Neuronal stem cell (in vitro differentiated cells): Measurements from ENCODE around the gene JADE3.

Source experiments
- DNase-seq: peaks from one replicate; pipeline ENCODE4 v3.0.0-alpha.2; 2013; ENCODE audit warnings: low spot score
- H2AFZ ChIP-seq: one replicate; pipeline ENCODE4 v1.6.1; 2013; ENCODE audit warnings: mild to moderate bottlenecking, low read length, inconsistent platforms
- H2AK5ac ChIP-seq: 2 replicates; pipeline ENCODE4 v1.6.1; 2013; ENCODE audit warnings: low read depth, mild to moderate bottlenecking, inconsistent platforms, low read length, moderate library complexity, mixed read lengths
- H2BK120ac ChIP-seq: 2 replicates; pipeline ENCODE4 v1.6.1; 2013; ENCODE audit warnings: low read depth, mild to moderate bottlenecking, inconsistent platforms, low read length, moderate library complexity, mixed read lengths
- H2BK12ac ChIP-seq: one replicate; pipeline ENCODE4 v1.6.1; 2013; ENCODE audit warnings: low read length, inconsistent platforms
- H2BK15ac ChIP-seq: 2 replicates; pipeline ENCODE4 v1.6.1; 2013; ENCODE audit warnings: mild to moderate bottlenecking, low read length, inconsistent platforms, mixed read lengths
- H2BK5ac ChIP-seq: one replicate; pipeline ENCODE4 v1.6.1; 2013; ENCODE audit warnings: inconsistent platforms, mild to moderate bottlenecking, low read length, moderate library complexity
- H3K14ac ChIP-seq: one replicate; pipeline ENCODE4 v1.6.1; 2013; ENCODE audit warnings: low read length, inconsistent platforms
- H3K18ac ChIP-seq: 2 replicates; pipeline ENCODE4 v1.6.1; 2013; ENCODE audit warnings: low read length, inconsistent platforms
- H3K23ac ChIP-seq: 2 replicates; pipeline ENCODE4 v1.6.1; 2013; ENCODE audit warnings: low read depth, mild to moderate bottlenecking, mixed read lengths, low read length, inconsistent platforms; ENCODE audit not compliant: poor library complexity
- H3K27ac ChIP-seq: replicated peaks from 3 replicates; pipeline ENCODE4 v1.5.1; 2013; ENCODE audit warnings: low read length, inconsistent platforms
- H3K27me3 ChIP-seq, 3 experiments: 2 replicates each; pipeline ENCODE4 v1.6.1; 2013; ENCODE audit warnings: low read length in 3 of 3, mild to moderate bottlenecking in 2 of 3, inconsistent platforms in 1 of 3, low read depth in 1 of 3, mixed read lengths in 1 of 3, moderate library complexity in 1 of 3; ENCODE audit not compliant: control insufficient read depth in 3 of 3, insufficient read depth in 3 of 3
- H3K36me3 ChIP-seq, 2 donors: replicated peaks in 1 of 2; 2 replicates each; pipeline ENCODE4 v1.6.1; 2013; ENCODE audit warnings: low read length in 2 of 2; ENCODE audit not compliant: control insufficient read depth in 2 of 2, insufficient read depth in 2 of 2
- H3K4ac ChIP-seq: 2 replicates; pipeline ENCODE4 v1.6.1; 2013; ENCODE audit warnings: inconsistent platforms, mild to moderate bottlenecking, low read length, moderate library complexity
- H3K4me1 ChIP-seq, 2 donors: 1 replicate in 1 of 2; 2 replicates in 1 of 2; pipeline ENCODE4 v1.6.1; 2013; ENCODE audit warnings: low read length in 2 of 2, low read depth in 1 of 2; ENCODE audit not compliant: control insufficient read depth in 2 of 2, insufficient read depth in 1 of 2
- H3K4me2 ChIP-seq: one replicate; pipeline ENCODE4 v1.6.1; 2013; ENCODE audit warnings: mild to moderate bottlenecking, low read length, inconsistent platforms; ENCODE audit not compliant: insufficient read depth, poor library complexity, severe bottlenecking
- H3K4me3 ChIP-seq, 2 donors: 2 replicates each; pipeline ENCODE4 v1.5.1; 2013; ENCODE audit warnings: low read length in 2 of 2, mild to moderate bottlenecking in 2 of 2, inconsistent platforms in 1 of 2, moderate library complexity in 1 of 2
- H3K79me1 ChIP-seq: one replicate; pipeline ENCODE4 v1.6.1; 2013; ENCODE audit warnings: low read depth, mild to moderate bottlenecking, inconsistent platforms, low read length, moderate library complexity
- H3K9ac ChIP-seq: one replicate; pipeline ENCODE4 v1.6.1; 2013; ENCODE audit warnings: mild to moderate bottlenecking, low read depth, low read length, inconsistent platforms; ENCODE audit not compliant: poor library complexity
- H3K9me3 ChIP-seq, 2 donors: replicated peaks in 1 of 2; 2 replicates each; pipeline versions ENCODE3 to v1.6.1; 2013; ENCODE audit warnings: low read length in 2 of 2, mild to moderate bottlenecking in 2 of 2, inconsistent platforms in 1 of 2, low read depth in 1 of 2, mixed read lengths in 1 of 2, moderate library complexity in 1 of 2; ENCODE audit not compliant: control insufficient read depth in 2 of 2, insufficient read depth in 1 of 2
- H4K8ac ChIP-seq: one replicate; pipeline ENCODE4 v1.6.1; 2013; ENCODE audit warnings: low read depth, mild to moderate bottlenecking, inconsistent platforms, low read length, moderate library complexity
- H4K91ac ChIP-seq: one replicate; pipeline ENCODE4 v1.6.1; 2013; ENCODE audit warnings: low read length, low read depth, mild to moderate bottlenecking, inconsistent platforms; ENCODE audit not compliant: poor library complexity
- WGBS, 2 donors: extraction: QIAGEN DNeasy Blood & Tissue Kit; methylation state at CpG; one replicate each; pipeline ENCODE4 v1.1.7; 2013; ENCODE audit warnings: missing lambda C conversion rate in 2 of 2, mixed read lengths in 1 of 2; ENCODE audit not compliant: insufficient read length in 2 of 2, insufficient replicate concordance in 1 of 2; ENCODE audit errors: extremely low coverage in 2 of 2; 5-methylcytosine and 5-hydroxymethylcytosine counted together

The JADE3 gene

GRCh38 chrX:47091149-47091775, 179.0 kb downstream of the JADE3 start:
- H2BK5ac ChIP-seq: no peak overlapping the region
- no peak overlapping the region for H3K14ac ChIP-seq
- no peak overlapping the region for H3K9ac ChIP-seq
- H3K27me3 ChIP-seq: peaks cover 0 to 17% (median 0%) of the 10 kb centered on the region in 3 experiments
- H2AK5ac ChIP-seq: no peak overlapping the region
- H2BK120ac ChIP-seq: no peak overlapping the region
- no peak overlapping the region for H4K91ac ChIP-seq
- no CpG with 5 or more reads among the region's 4 CpGs for WGBS, 2 donors
- no peaks in the 10 kb centered on the region for H3K9me3 ChIP-seq
- H4K8ac ChIP-seq: no peak overlapping the region
- H3K4me3 ChIP-seq: no peak overlapping the region
- no peaks in the 10 kb centered on the region for H3K36me3 ChIP-seq
- H3K18ac ChIP-seq: no peak overlapping the region
- DNase-seq: peak; percentile 1
- no peak overlapping the region for H3K23ac ChIP-seq
- H3K4ac ChIP-seq: no peak overlapping the region
- H3K27ac ChIP-seq: no peak overlapping the region
- no peaks in the 10 kb centered on the region for H3K79me1 ChIP-seq
- no peak overlapping the region for H3K4me2 ChIP-seq
- no peak overlapping the region for H2BK12ac ChIP-seq
- no peaks in the 10 kb centered on the region for H3K4me1 ChIP-seq
- no peak overlapping the region for H2AFZ ChIP-seq
- no peak overlapping the region for H2BK15ac ChIP-seq

- H3K23ac ChIP-seq: no peak overlapping the region
- no peak overlapping the region for H3K4me2 ChIP-seq
- H2AK5ac ChIP-seq: no peak overlapping the region
- H2BK5ac ChIP-seq: no peak overlapping the region
- no peak overlapping the region for H3K27ac ChIP-seq
- no peaks in the 10 kb centered on the region for H3K36me3 ChIP-seq
- peaks cover 0 to 17% (median 0%) of the 10 kb centered on the region in 3 experiments for H3K27me3 ChIP-seq
- no peaks in the 10 kb centered on the region for H3K4me1 ChIP-seq
- no peak overlapping the region for H3K18ac ChIP-seq
- H4K91ac ChIP-seq: no peak overlapping the region
- H3K9ac ChIP-seq: no peak overlapping the region
- H3K9me3 ChIP-seq: no peaks in the 10 kb centered on the region
- no peak overlapping the region for H3K14ac ChIP-seq
- H4K8ac ChIP-seq: no peak overlapping the region
- H2AFZ ChIP-seq: no peak overlapping the region
- H3K4ac ChIP-seq: no peak overlapping the region
- H3K4me3 ChIP-seq: no peak overlapping the region
- no CpG with 5 or more reads among the region's 1 CpG for WGBS, 2 donors
- DNase-seq: no peak
- H2BK120ac ChIP-seq: no peak overlapping the region
- no peaks in the 10 kb centered on the region for H3K79me1 ChIP-seq
- H2BK12ac ChIP-seq: no peak overlapping the region
- no peak overlapping the region for H2BK15ac ChIP-seq
Measured at GRCh38 chrX:47093248-47093647, 181.0 kb downstream of the JADE3 start.

GRCh38 chrX:47093860-47094259, 181.6 kb downstream of the JADE3 start:
- H2AFZ ChIP-seq: no peak overlapping the region
- H3K18ac ChIP-seq: no peak overlapping the region
- no CpG with 5 or more reads among the region's 11 CpGs for WGBS, 2 donors
- no peak overlapping the region for H3K9ac ChIP-seq
- peaks cover 0 to 17% (median 0%) of the 10 kb centered on the region in 3 experiments for H3K27me3 ChIP-seq
- no peak for DNase-seq
- no peak overlapping the region for H3K23ac ChIP-seq
- H3K4me2 ChIP-seq: no peak overlapping the region
- H3K4ac ChIP-seq: no peak overlapping the region
- H3K4me1 ChIP-seq: no peaks in the 10 kb centered on the region
- no peak overlapping the region for H3K14ac ChIP-seq
- H4K8ac ChIP-seq: no peak overlapping the region
- H3K36me3 ChIP-seq: no peaks in the 10 kb centered on the region
- no peak overlapping the region for H2BK12ac ChIP-seq
- H3K9me3 ChIP-seq: no peaks in the 10 kb centered on the region
- H4K91ac ChIP-seq: no peak overlapping the region
- H3K4me3 ChIP-seq: no peak overlapping the region
- no peak overlapping the region for H2BK120ac ChIP-seq
- H2BK5ac ChIP-seq: no peak overlapping the region
- no peaks in the 10 kb centered on the region for H3K79me1 ChIP-seq
- no peak overlapping the region for H2BK15ac ChIP-seq
- H2AK5ac ChIP-seq: no peak overlapping the region
- no peak overlapping the region for H3K27ac ChIP-seq

GRCh38 chrX:47097018-47097417, 184.8 kb downstream of the JADE3 start:
- Histone ChIP-seq H2BK15ac (no peak overlapping the region), H3K18ac (no peak overlapping the region), H4K91ac (no peak overlapping the region), H2BK5ac (no peak overlapping the region), H3K23ac (no peak overlapping the region), H3K4me1 (no peaks in the 10 kb centered on the region), H3K4ac (no peak overlapping the region), H2BK12ac (no peak overlapping the region), H3K14ac (no peak overlapping the region), H3K9me3 (no peaks in the 10 kb centered on the region), H3K4me2 (no peak overlapping the region), H3K27me3 (peaks cover 0 to 19% (median 0%) of the 10 kb centered on the region in 3 experiments), H3K9ac (no peak overlapping the region), H2AFZ (no peak overlapping the region), H3K4me3 (no peak overlapping the region), H3K79me1 (no peaks in the 10 kb centered on the region), H2BK120ac (no peak overlapping the region), H2AK5ac (no peak overlapping the region), H3K27ac (no peak overlapping the region), H3K36me3 (no peaks in the 10 kb centered on the region), H4K8ac (no peak overlapping the region)
- DNase-seq: no peak
- WGBS, 2 donors: no CpG with 5 or more reads among the region's 4 CpGs
